H1 (cell line): ENCODE measurements around the gene C12orf56. TPM values are rescaled to one million over a fixed set of nuclear protein-coding genes. Genes with fewer than 3 reads are reported as not detected.

ENCODE experiments used
- BACH1 ChIP-seq: IDR thresholded peaks from 2 replicates; pipeline ENCODE4 v1.6.1; 2012; ENCODE audit warnings: low read length, improper control_type of control experiment
- BRCA1 ChIP-seq: IDR thresholded peaks from 2 replicates; pipeline ENCODE4 v1.6.1; 2012; ENCODE audit warnings: low read depth, low read length, improper control_type of control experiment
- CBX8 ChIP-seq: fragments of 300-800, 300-1000 bp; sonication (generic); IDR thresholded peaks from 2 replicates; pipeline ENCODE4 v1.7.1; 2016; ENCODE audit warnings: low read depth, low read length, borderline replicate concordance
- HDAC2 ChIP-seq, 2 experiments: fragments of 300-600 bp in 1 of 2; sonication (generic) in 1 of 2; IDR thresholded peaks; 2 replicates each; pipeline ENCODE4 v1.6.1; 2011 to 2012; ENCODE audit warnings: low read depth in 2 of 2, low read length in 2 of 2, mild to moderate bottlenecking in 2 of 2, moderate library complexity in 2 of 2, borderline replicate concordance in 1 of 2, inconsistent platforms in 1 of 2
- PHF8 ChIP-seq: fragments of 200-600 bp; sonication (generic); conservative IDR thresholded peaks from 2 replicates; pipeline ENCODE4 v1.7.1; 2012; ENCODE audit warnings: low read depth, mild to moderate bottlenecking, inconsistent platforms, low read length, moderate library complexity
- POLR2A ChIP-seq, 2 experiments: IDR thresholded peaks; 1 replicate in 1 of 2; 2 replicates in 1 of 2; pipeline ENCODE4 v1.6.1; 2011; ENCODE audit warnings: low read depth in 2 of 2, low read length in 2 of 2, mild to moderate bottlenecking in 2 of 2; ENCODE audit errors: control extremely low read depth in 1 of 2
- polyA plus RNA-seq, 7 experiments: library from polyadenylated mRNA; depleted of rRNA in 3 of 7; stranded (reverse) in 5 of 7; unstranded in 2 of 7; fragments of >200 nt in 5 of 7; fragments of 200-250 nt in 2 of 7; gene quantifications; 1 replicate in 5 of 7; 2 replicates in 1 of 7; 4 replicates in 1 of 7; pipeline versions ENCODE4 v1.2.1 to v1.2.3, GENCODE V29; 2011 to 2013; ENCODE audit warnings: missing spikeins in 2 of 7, mixed read lengths in 2 of 7
- total RNA-seq: library from RNA; stranded (reverse); fragmentation: NEBNext Ultra II Directional; extraction: Animal tissue kit (Norgen Biotek cat#: 25700); gene quantifications from 2 replicates; pipeline ENCODE4 v1.2.1, GENCODE V29; 2021

C12orf56 gene
- total and polyA plus RNA-seq, 2 of the 8 experiments (the other 6 are each of a cell fraction or from before 2014, with no cell fraction given) = 1.1 to 2.9 TPM

DNA sequence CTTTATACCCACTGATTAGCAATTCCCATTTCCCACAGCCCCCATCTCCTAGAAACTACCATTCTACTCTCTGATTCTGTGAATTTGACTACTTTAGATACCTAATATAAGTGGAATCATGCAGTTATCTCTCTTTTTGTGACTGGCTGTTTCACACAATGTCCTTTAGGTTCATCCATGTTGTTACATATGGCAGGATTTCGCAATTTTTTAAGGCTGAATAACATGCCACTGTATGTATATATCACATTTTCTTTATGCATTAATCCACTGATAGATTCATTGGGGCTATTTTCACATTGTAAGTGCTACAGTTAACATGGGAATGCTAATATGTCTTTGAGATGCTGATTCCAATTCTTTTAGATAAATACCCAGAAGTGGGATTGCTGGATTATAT is 49.5 kb upstream of the C12orf56 start (continued):
- no peak for TF ChIP-seq PHF8
- no peak for TF ChIP-seq POLR2A (IDR thresholded peaks at IDR 0.05; ENCODE audit: control extremely low read depth in 1 of 2, low read depth in 2 of 2, low read length in 2 of 2)
- TF ChIP-seq CBX8 = no peak
- TF ChIP-seq HDAC2 (IDR thresholded peaks at IDR 0.05; ENCODE audit: borderline replicate concordance in 1 of 2, low read depth in 2 of 2, low read length in 2 of 2) = no peak
- TF ChIP-seq BACH1 = no peak
- TF ChIP-seq BRCA1 = no peak
- TF ChIP-seq, all 59 proteins: peak for 0
